ENCODE data around the gene NAT9.

The NAT9 gene

DNA sequence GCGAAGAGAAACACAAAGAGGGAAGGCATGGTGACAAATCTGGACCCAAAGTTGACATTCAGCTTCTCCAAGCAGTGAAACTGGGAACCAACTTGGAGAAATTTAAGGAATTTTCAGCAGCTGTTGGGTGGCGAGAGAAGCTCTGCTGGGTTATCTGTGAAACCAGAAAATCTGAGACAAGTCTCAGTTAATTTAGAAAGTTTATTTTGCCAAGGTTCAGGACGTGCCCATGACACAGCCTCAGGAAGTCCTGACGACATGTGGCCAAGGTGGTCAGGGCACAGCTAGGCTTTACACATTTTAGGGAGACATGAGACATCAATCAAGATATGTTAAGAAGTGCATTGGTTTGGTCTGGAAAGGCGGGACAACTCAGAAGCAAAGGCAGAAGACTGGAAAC lies 52.3 kb downstream of the NAT9 start:
- DNase-seq = no peak

DNA sequence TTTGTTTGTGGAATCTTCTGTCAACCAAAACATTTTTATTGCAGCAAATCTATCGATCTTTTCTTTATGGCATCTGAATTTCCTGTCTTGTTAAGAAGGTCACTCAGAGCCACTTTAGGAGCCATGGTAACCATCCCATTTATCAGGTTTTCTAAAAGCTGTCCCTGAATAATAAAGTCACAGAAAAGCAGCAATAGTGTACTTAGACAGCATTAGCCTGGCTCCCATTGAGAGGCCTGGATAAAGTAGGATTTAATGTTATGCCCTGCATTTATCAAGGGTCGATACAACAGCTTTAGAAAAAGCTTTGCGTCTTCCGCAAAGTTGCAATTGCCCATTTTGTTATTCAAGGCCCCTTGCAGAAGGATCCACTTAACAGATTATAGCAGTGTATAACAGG lies 53.4 kb downstream of the NAT9 start:
- no peak for DNase-seq
